ENCODE data around the gene SPIRE1.

- TF ChIP-seq GATA2 (IDR thresholded peaks at IDR 0.05; ENCODE audit: low read depth, low read length) (no peak), GATA3 (IDR thresholded peaks at IDR 0.05; ENCODE audit: low read depth, low read length) (no peak)
These were observed 100.7 kb downstream of the SPIRE1 start for GRCh38 chr18:12556946-12557806.
